GM12864 (cell line): ENCODE measurements around the gene NTNG2.

Experiments
- DNase-seq: peaks from one replicate; pipeline ENCODE4 v3.0.0-alpha.2; 2011; ENCODE audit warnings: low read depth
- H3K4me3 ChIP-seq: 2 replicates; pipeline ENCODE4 v1.5.1; 2011; ENCODE audit warnings: mild to moderate bottlenecking, low read depth, low read length, control low read depth
- CTCF ChIP-seq: IDR thresholded peaks from 2 replicates; pipeline ENCODE4 v1.5.1; 2011; ENCODE audit warnings: low read depth, mild to moderate bottlenecking, moderate library complexity, low read length, control low read depth, inconsistent platforms; ENCODE audit errors: missing control alignments

NTNG2 gene

GRCh38 chr9:132199056-132199455, 37.2 kb downstream of the NTNG2 start:
- H3K4me3 ChIP-seq: no peak overlapping the region
- no peak for TF ChIP-seq CTCF
- no peak for DNase-seq

- H3K4me3 ChIP-seq: no peak overlapping the region
- no peak for TF ChIP-seq CTCF
- no peak for DNase-seq
These were observed 38.8 kb downstream of the NTNG2 start for GRCh38 chr9:132200706-132201105.

GRCh38 chr9:132201139-132201538, 39.3 kb downstream of the NTNG2 start:
- TF ChIP-seq CTCF: no peak
- DNase-seq: no peak
- no peak overlapping the region for H3K4me3 ChIP-seq

- no peak overlapping the region for H3K4me3 ChIP-seq
- DNase-seq: no peak
- TF ChIP-seq CTCF: no peak
These were observed 40.2 kb downstream of the NTNG2 start for GRCh38 chr9:132201780-132202703.

GRCh38 chr9:132204883-132205282, 43.0 kb downstream of the NTNG2 start:
- no peak for TF ChIP-seq CTCF
- H3K4me3 ChIP-seq: no peak overlapping the region
- no peak for DNase-seq

- no peak for DNase-seq
These were observed 45.4 kb downstream of the NTNG2 start for GRCh38 chr9:132207215-132207614.

More at GRCh38 chr9:132207215-132207614, 45.4 kb downstream of the NTNG2 start:
- TF ChIP-seq CTCF: no peak
- no peak overlapping the region for H3K4me3 ChIP-seq
